IMR-90 (cell line): ENCODE results near the gene ACSM4. TPM values are rescaled to one million over a fixed set of nuclear protein-coding genes. Genes with fewer than 3 reads are reported as not detected.

Experiments
- ATAC-seq: fragments of 200-7000 bp; cut with Tn5 transposase; 2 replicates; pipeline ENCODE4 v1.9.1; 2020; ENCODE audit warnings: low read depth, mild to moderate bottlenecking, moderate library complexity
- BruUV-seq: library from RNA; stranded (reverse); fragments of 400-500 nt; replicated peaks from 2 replicates; lab custom pipeline; 2021; lab: Mats Ljungman, UMichigan
- CTCF ChIA-PET: fragments of 300-600 bp; formaldehyde crosslinking; extraction: SDS; loops from one replicate; lab custom pipeline; 2021; ENCODE audit warnings: antibody characterized with exemption; lab: Yijun Ruan, JAX
- POLR2A ChIA-PET: fragments of 300-600 bp; sonication (Branson Sonifier 250); formaldehyde crosslinking; loops from one replicate; lab custom pipeline; 2022; ENCODE audit warnings: antibody characterized with exemption; ENCODE audit not compliant: unreplicated experiment; lab: Charles Lee
- DNase-seq: peaks from one replicate; pipeline ENCODE4 v3.0.0; 2013
- H2AFZ ChIP-seq: replicated peaks from 2 replicates; pipeline ENCODE3; 2013; ENCODE audit warnings: low read length, mild to moderate bottlenecking; ENCODE audit not compliant: poor library complexity
- H2AK5ac ChIP-seq: 2 replicates; pipeline ENCODE4 v1.6.1; 2013; ENCODE audit warnings: low read depth, low read length, inconsistent platforms
- H2AK9ac ChIP-seq: replicated peaks from 2 replicates; pipeline ENCODE3; 2013; ENCODE audit warnings: mild to moderate bottlenecking, low read depth, low read length, moderate library complexity; ENCODE audit not compliant: poor library complexity
- H2BK120ac ChIP-seq: 2 replicates; pipeline ENCODE4 v1.6.1; 2013; ENCODE audit warnings: low read depth, low read length, inconsistent platforms
- H2BK15ac ChIP-seq: 3 replicates; pipeline ENCODE4 v1.6.1; 2013; ENCODE audit warnings: low read depth, low read length, inconsistent platforms
- H2BK20ac ChIP-seq: 2 replicates; pipeline ENCODE4 v1.6.1; 2013; ENCODE audit warnings: low read depth, mild to moderate bottlenecking, inconsistent platforms, low read length, moderate library complexity
- H2BK5ac ChIP-seq: 2 replicates; pipeline ENCODE4 v1.6.1; 2013; ENCODE audit warnings: mild to moderate bottlenecking, low read depth, low read length, inconsistent platforms; ENCODE audit not compliant: poor library complexity, severe bottlenecking
- H3K14ac ChIP-seq: replicated peaks from 2 replicates; pipeline ENCODE4 v1.6.1; 2013; ENCODE audit warnings: low read depth, low read length, inconsistent platforms
- H3K18ac ChIP-seq: 2 replicates; pipeline ENCODE4 v1.6.1; 2013; ENCODE audit warnings: low read depth, low read length, control low read depth
- H3K23ac ChIP-seq: 2 replicates; pipeline ENCODE4 v1.6.1; 2013; ENCODE audit warnings: low read depth, low read length, inconsistent platforms
- H3K27ac ChIP-seq: 2 replicates; pipeline ENCODE4 v1.5.1; 2013; ENCODE audit warnings: mild to moderate bottlenecking, control low read depth, low read length; ENCODE audit not compliant: insufficient read depth
- H3K27me3 ChIP-seq: 2 replicates; pipeline ENCODE4 v1.6.1; 2013; ENCODE audit warnings: low read length; ENCODE audit not compliant: control insufficient read depth, insufficient read depth
- H3K36me3 ChIP-seq: 2 replicates; pipeline ENCODE4 v1.6.1; 2013; ENCODE audit warnings: low read length, mixed read lengths; ENCODE audit not compliant: control insufficient read depth, insufficient read depth
- H3K4ac ChIP-seq: 2 replicates; pipeline ENCODE4 v1.6.1; 2013; ENCODE audit warnings: low read depth, low read length, inconsistent platforms
- H3K4me1 ChIP-seq: 2 replicates; pipeline ENCODE4 v1.6.1; 2013; ENCODE audit warnings: low read length, mixed read lengths; ENCODE audit not compliant: control insufficient read depth, insufficient read depth
- H3K4me2 ChIP-seq: 2 replicates; pipeline ENCODE4 v1.6.1; 2013; ENCODE audit warnings: low read depth, mild to moderate bottlenecking, control low read depth, low read length, moderate library complexity
- H3K4me3 ChIP-seq: 2 replicates; pipeline ENCODE4 v1.5.1; 2013; ENCODE audit warnings: low read depth, mild to moderate bottlenecking, control low read depth, low read length, moderate library complexity; ENCODE audit not compliant: insufficient read depth
- H3K56ac ChIP-seq: 2 replicates; pipeline ENCODE4 v1.6.1; 2013; ENCODE audit warnings: low read length, inconsistent platforms; ENCODE audit not compliant: insufficient read depth; ENCODE audit errors: extremely low read depth
- H3K79me1 ChIP-seq, 2 experiments: 2 replicates each; pipeline ENCODE4 v1.6.1; 2013; ENCODE audit warnings: low read length in 2 of 2, inconsistent platforms in 1 of 2, low read depth in 1 of 2
- H3K9ac ChIP-seq: 2 replicates; pipeline ENCODE4 v1.6.1; 2013; ENCODE audit warnings: low read depth, low read length, control low read depth
- H3K9me1 ChIP-seq: 2 replicates; pipeline ENCODE4 v1.6.1; 2013; ENCODE audit warnings: low read length, inconsistent platforms; ENCODE audit not compliant: insufficient read depth
- H3K9me3 ChIP-seq: 2 replicates; pipeline ENCODE4 v1.6.1; 2013; ENCODE audit warnings: low read length; ENCODE audit not compliant: control insufficient read depth, insufficient read depth
- H4K20me1 ChIP-seq: 2 replicates; pipeline ENCODE4 v1.6.1; 2013; ENCODE audit warnings: low read length, inconsistent platforms; ENCODE audit not compliant: insufficient read depth
- H4K5ac ChIP-seq: 2 replicates; pipeline ENCODE4 v1.6.1; 2013; ENCODE audit warnings: mild to moderate bottlenecking, low read depth, low read length, control low read depth
- H4K8ac ChIP-seq, 2 experiments: 2 replicates each; pipeline ENCODE4 v1.6.1; 2013; ENCODE audit warnings: low read depth in 2 of 2, low read length in 2 of 2, control low read depth in 1 of 2, inconsistent platforms in 1 of 2
- H4K91ac ChIP-seq: 2 replicates; pipeline ENCODE4 v1.6.1; 2013; ENCODE audit warnings: low read depth, low read length, inconsistent platforms; ENCODE audit not compliant: insufficient read depth
- CHD1 ChIP-seq: IDR thresholded peaks from 2 replicates; pipeline ENCODE4 v1.6.1; 2012; ENCODE audit warnings: low read depth, low read length, improper control_type of control experiment
- CTCF ChIP-seq: conservative IDR thresholded peaks from 2 replicates; pipeline ENCODE4 v1.5.1; 2012; ENCODE audit warnings: mild to moderate bottlenecking, low read depth, low read length, improper control_type of control experiment
- ELK1 ChIP-seq: fragments of 150-350 bp; IDR thresholded peaks from 2 replicates; pipeline ENCODE4 v1.6.1; 2016; ENCODE audit warnings: low read depth, mild to moderate bottlenecking, low read length, moderate library complexity, borderline replicate concordance
- MAFK ChIP-seq: IDR thresholded peaks from 2 replicates; pipeline ENCODE4 v1.6.1; 2012; ENCODE audit warnings: low read depth, low read length, improper control_type of control experiment
- MAZ ChIP-seq: IDR thresholded peaks from 2 replicates; pipeline ENCODE4 v1.6.1; 2012; ENCODE audit warnings: low read depth, mild to moderate bottlenecking, low read length, improper control_type of control experiment, moderate library complexity, borderline replicate concordance
- MXI1 ChIP-seq: IDR thresholded peaks from 2 replicates; pipeline ENCODE4 v1.6.1; 2012; ENCODE audit warnings: low read depth, mild to moderate bottlenecking, low read length, moderate library complexity, borderline replicate concordance
- NFE2L2 ChIP-seq: fragments of 150-350 bp; IDR thresholded peaks from 2 replicates; pipeline ENCODE4 v1.6.1; 2016; ENCODE audit warnings: low read depth, mild to moderate bottlenecking, low read length
- RCOR1 ChIP-seq: IDR thresholded peaks from 2 replicates; pipeline ENCODE4 v1.6.1; 2012; ENCODE audit warnings: mild to moderate bottlenecking, low read length, improper control_type of control experiment; ENCODE audit not compliant: insufficient replicate concordance
- SMC3 ChIP-seq: fragments of 150-350 bp; IDR thresholded peaks from 2 replicates; pipeline ENCODE4 v1.6.1; 2016; ENCODE audit warnings: low read depth, mild to moderate bottlenecking, antibody characterized with exemption, low read length, moderate library complexity
- dilution Hi-C: fragments of 300-500 bp; cut with HindIII; formaldehyde crosslinking; loops from one replicate; pipeline ENCODE4 v1.14.3; 2018; ENCODE audit warnings: low sequenced_read_pairs; ENCODE audit not compliant: unreplicated experiment
- in situ Hi-C: fragments of 300-500 bp; cut with MboI; formaldehyde crosslinking; loops from 3 replicates; pipeline ENCODE4 v1.14.3; 2019; ENCODE audit warnings: low sequenced_read_pairs, inconsistent platforms, mixed read lengths
- intact Hi-C: fragments of 100-400 bp; cut with micrococcal nuclease; formaldehyde crosslinking; loops from 2 replicates; pipeline ENCODE4 v1.10.0; 2022
- polyA plus RNA-seq, 3 experiments: library from polyadenylated mRNA; depleted of rRNA; stranded (reverse); fragments of >200 nt; gene quantifications; 2 replicates each; pipeline ENCODE4 v1.2.3, GENCODE V29; 2012; ENCODE audit warnings: low replicate concordance in 1 of 3
- total RNA-seq: library from RNA; depleted of rRNA; stranded (reverse); fragments of >200 nt; gene quantifications from 2 replicates; pipeline ENCODE4 v1.2.3, GENCODE V29; 2012

Gene ACSM4
- total and polyA plus RNA-seq, 2 of the 4 experiments (the other 2 are of a cell fraction): not detected

- H2AK5ac ChIP-seq: no peak overlapping the region
- H3K18ac ChIP-seq: no peak overlapping the region
- H3K56ac ChIP-seq: no peak overlapping the region
- H3K27ac ChIP-seq: no peak overlapping the region
- no peaks in the 10 kb centered on the region for H3K4me1 ChIP-seq
- no peak overlapping the region for H2BK20ac ChIP-seq
- H3K14ac ChIP-seq: no peak overlapping the region
- no peak overlapping the region for H2BK15ac ChIP-seq
- H3K9me1 ChIP-seq: no peaks in the 10 kb centered on the region
- TF ChIP-seq CTCF (no peak), SMC3 (no peak), MAZ (no peak), RCOR1 (no peak), CHD1 (no peak), MXI1 (no peak), ELK1 (no peak), MAFK (no peak), NFE2L2 (no peak)
- H4K91ac ChIP-seq: no peak overlapping the region
- no peaks in the 10 kb centered on the region for H4K20me1 ChIP-seq
- in situ Hi-C loops (no loop called here), intact Hi-C loops (no loop called here), dilution Hi-C loops (no loop called here)
- no peak overlapping the region for H4K8ac ChIP-seq
- peaks cover 2% of the 10 kb centered on the region for H3K9me3 ChIP-seq
- no peak overlapping the region for H2BK120ac ChIP-seq
- no peak for DNase-seq
- H3K23ac ChIP-seq: no peak overlapping the region
- CTCF ChIA-PET: no interaction called here
- H2BK5ac ChIP-seq: no peak overlapping the region
- H3K4ac ChIP-seq: no peak overlapping the region
- no peaks in the 10 kb centered on the region for H3K79me1 ChIP-seq
- no peaks in the 10 kb centered on the region for H3K27me3 ChIP-seq
- H4K5ac ChIP-seq: no peak overlapping the region
- H3K36me3 ChIP-seq: no peaks in the 10 kb centered on the region
- H3K9ac ChIP-seq: no peak overlapping the region
- BruUV-seq: no TSS peak
- POLR2A ChIA-PET: no interaction called here
- no peak overlapping the region for H3K4me3 ChIP-seq
- no peak for ATAC-seq
- H3K4me2 ChIP-seq: no peak overlapping the region
- H2AK9ac ChIP-seq: no peak overlapping the region
- H2AFZ ChIP-seq: no peak overlapping the region
Measured at GRCh38 chr12:7344833-7345606, 41.1 kb downstream of the ACSM4 start.
